Esophagus muscularis mucosa (tissue), 4 donors: ENCODE data around the gene HUWE1.

Experiments used
- CTCF ChIP-seq, 3 experiments: fragments of 200-600 bp in 2 of 3; fragments of 450-650 bp in 1 of 3; sonication (generic) in 2 of 3; IDR thresholded peaks; one replicate each; pipeline ENCODE4 v1.5.1; 2017 to 2019; ENCODE audit warnings: antibody characterized with exemption in 3 of 3, mild to moderate bottlenecking in 2 of 3, moderate library complexity in 1 of 3
- EP300 ChIP-seq: sonication (generic); formaldehyde crosslinking; IDR thresholded peaks from one replicate; pipeline ENCODE4 v1.6.1; 2017; ENCODE audit warnings: antibody characterized with exemption
- POLR2A ChIP-seq: fragments of 450-650 bp; IDR thresholded peaks from one replicate; pipeline ENCODE4 v1.6.1; 2017; ENCODE audit warnings: antibody characterized with exemption, moderate library complexity, mild to moderate bottlenecking, low read depth
- POLR2AphosphoS5 ChIP-seq, 2 donors: sonication (generic); formaldehyde crosslinking; IDR thresholded peaks; one replicate each; pipeline ENCODE4 v1.6.1; 2017; ENCODE audit warnings: antibody characterized with exemption in 2 of 2

- TF ChIP-seq CTCF (IDR thresholded peaks at IDR 0.05) (no peak), POLR2AphosphoS5 (IDR thresholded peaks at IDR 0.05) (no peak), POLR2A (no peak), EP300 (no peak)
Measured at GRCh38 chrX:53711436-53711835, 24.9 kb upstream of the HUWE1 start.
